Stimulated activated naive CD8-positive, alpha-beta T cell treated with anti-CD3 and anti-CD28 coated beads, Interleukin-15, Interleukin-2, amounts not matched to agents 100 U/mL and 50 U/mL, for 24 hours (primary cell): ENCODE data around the gene ZNF773.
"Not testable (repeated sequence)": the region's sequence is repeated elsewhere in the genome, so short reads cannot be mapped to it uniquely, and the experiment has no call there.

Source experiments
- ATAC-seq: fragments of 150-1000 bp; cut with Tn5 transposase; one replicate; pipeline ENCODE4 v1.10.0; 2021
- DNase-seq: peaks from one replicate; pipeline ENCODE4 v3.0.0; 2021

ZNF773 gene

DNA sequence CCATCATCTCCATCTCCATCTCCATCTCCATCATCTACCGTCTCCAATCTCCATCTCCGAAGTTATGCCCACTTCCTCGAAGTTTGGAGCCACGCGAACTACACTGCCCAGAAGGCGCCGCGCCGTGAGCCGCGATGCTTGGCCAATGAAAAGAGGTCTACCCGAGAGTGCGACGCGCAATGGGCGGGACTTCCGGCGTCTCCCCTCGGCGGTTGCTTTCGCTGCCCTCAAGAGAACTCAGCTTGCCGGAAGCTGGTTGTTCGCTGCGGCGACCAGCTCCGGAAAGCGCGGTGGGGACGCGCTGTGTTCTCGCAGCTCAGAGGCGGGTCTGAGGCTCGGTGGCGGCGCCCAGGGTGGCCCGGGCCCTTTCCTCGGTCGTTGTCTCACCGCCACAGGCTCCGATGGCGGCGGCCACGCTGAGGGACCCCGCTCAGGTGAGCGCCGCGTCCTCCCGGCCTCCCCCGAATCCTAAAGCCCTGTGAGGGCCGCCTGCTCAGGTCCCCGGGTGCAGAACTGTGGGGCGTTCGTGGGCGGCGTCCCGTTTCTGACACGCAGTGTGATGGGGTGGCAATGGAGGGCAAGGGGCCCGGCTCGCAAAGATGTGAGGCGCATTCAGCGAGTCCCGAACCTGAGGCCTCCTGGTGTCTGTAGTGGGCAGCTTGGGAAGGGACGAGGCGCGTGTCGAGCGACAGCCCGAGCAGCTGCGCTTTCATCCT is at the start of gene ZNF773:
Gene ZNF773, plus strand, starts transcription at position 259 of the 716 bp plus-strand sequence. Its CDS starts 143 bp downstream, at position 402.
- ATAC-seq (peak; percentile 100), DNase-seq (peak; percentile 96)

DNA sequence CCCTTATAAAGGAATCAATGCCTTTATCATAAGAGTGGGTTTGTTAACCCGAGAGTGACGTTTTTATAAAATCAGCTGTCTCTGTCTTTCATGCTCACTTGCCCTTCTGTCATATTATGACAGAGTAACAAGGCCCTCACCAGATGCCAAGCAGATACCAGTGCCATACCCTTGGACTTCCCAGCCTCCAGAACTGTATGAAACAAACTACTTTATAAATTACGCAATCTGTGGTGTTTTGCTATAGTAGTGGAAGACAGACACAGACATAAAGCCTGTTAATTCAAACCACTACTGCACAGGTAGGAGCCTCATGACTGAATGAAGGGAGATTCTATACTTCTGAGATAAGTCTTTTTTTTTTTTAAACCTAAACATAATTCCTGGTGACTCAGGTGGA is 47.4 kb upstream of the ZNF773 start:
- DNase-seq (no peak), ATAC-seq (no peak)

DNA sequence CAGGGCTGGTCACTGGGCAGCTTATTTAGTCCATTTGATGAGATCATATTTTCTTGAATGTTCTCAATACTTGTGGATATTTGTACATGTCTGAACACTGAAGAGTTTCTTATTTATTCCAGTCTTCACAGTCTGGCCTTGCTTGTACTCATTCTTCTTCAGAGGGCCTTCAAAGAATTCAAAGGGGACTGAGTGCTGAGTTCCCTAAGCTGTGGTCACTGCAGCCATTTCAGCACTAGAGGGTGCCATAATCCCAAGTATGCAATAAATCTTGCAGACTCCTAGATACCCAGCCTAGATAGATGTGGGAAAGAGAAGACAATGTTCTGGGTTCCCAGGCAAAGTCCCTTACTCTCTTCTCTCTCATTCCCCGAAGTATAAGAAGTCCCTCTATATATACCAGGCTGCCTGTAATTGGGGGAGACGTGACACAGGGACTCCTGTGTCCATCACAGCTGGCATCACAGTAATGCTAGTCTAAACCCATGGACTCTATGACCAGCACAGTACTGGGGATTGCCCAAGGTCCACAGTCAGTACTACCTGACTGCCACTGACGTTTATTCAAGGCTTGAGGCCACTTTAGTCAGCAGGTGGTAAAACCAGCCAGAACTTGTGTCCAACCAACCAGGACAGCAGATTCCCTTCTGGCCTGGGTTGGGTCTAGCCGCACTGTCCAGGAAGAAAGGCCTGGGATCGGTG is 33.9 kb upstream of the ZNF773 start:
- ATAC-seq = no peak
- DNase-seq = no peak

DNA sequence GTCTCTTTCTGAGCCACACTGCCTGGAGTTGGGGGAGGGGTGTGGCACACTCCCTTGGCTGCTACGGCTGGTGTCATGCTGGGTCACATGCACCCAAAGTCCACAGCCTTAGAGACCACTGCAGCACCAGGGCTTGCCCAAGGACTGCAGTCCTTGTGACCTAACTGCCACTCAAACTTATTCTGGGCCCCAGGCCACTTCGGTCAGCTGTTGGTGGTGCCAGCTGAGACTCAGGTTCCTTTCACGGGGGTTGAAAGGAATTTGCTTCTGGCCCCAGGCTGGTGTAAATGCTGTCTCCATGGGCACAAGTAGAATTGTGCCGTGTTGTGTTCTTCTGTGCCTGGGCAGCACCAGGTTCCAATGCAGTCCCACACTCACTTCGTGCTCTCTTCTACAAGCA is 33.2 kb upstream of the ZNF773 start:
- DNase-seq (no peak), ATAC-seq (no peak)

DNA sequence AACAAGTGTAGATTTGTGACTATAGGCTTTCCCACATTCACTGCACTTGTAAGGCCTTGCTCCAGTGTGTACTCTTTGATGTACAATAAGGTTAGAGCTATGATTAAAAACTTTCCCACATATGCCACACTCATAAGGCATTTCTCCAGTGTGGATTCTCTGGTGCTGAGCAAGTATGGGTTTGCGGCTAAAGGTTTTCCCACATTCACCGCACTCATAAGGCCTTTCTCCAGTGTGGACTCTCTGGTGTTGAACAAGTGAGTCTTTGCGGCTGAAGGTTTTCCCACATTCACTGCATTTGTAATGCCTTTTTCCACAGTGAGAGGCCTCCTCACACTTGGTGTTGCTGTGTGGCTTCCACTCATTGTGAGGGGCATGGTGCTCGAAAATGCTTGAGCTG is 26.1 kb upstream of the ZNF773 start:
- ATAC-seq (no peak), DNase-seq (no peak)

DNA sequence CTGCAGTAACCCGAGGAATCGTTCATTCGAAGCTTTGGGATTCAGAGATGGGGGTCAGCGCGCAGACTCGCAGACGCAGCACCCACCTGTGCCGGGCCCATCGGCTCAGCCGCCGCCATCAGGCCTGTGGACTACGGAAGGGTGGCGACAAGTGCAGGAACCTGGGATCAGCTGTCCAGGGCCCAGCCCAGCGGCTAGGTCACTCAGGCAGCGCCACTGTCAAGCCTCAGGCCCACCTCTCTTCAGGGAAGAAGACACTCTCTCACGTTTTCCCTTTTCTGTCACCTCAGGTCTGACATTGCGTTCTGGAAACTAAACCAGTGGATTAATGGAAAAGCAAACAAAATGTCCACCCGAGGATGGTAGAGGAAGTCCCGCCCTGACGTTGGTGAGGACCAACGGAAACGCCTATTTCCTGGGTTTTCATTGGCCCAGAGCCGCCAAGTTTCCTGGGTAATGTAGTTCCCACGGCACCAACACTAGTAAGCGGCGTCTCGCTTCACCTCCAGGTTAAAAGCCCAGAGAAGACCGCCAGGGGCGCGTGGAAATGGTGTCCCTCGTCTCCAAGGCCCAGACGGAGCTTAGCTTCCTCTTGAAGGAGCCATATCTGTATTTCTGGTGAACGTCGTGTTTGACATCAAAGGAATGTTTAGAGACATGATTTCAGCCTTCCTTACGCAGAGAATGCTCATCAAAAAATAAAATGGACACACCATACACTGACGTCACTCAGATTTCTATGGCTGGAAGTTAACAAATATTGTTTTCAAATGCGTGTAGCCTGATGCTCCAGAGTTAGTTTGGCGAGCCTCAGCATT is 22.3 kb upstream of the ZNF773 start, which contains the start of gene ZNF772:
Gene ZNF772, minus strand, starts transcription at position 376 of the 818 bp plus-strand sequence. Its CDS starts 257 bp downstream, at position 119.
- ATAC-seq (peak; percentile 99), DNase-seq (peak; percentile 89)

DNA sequence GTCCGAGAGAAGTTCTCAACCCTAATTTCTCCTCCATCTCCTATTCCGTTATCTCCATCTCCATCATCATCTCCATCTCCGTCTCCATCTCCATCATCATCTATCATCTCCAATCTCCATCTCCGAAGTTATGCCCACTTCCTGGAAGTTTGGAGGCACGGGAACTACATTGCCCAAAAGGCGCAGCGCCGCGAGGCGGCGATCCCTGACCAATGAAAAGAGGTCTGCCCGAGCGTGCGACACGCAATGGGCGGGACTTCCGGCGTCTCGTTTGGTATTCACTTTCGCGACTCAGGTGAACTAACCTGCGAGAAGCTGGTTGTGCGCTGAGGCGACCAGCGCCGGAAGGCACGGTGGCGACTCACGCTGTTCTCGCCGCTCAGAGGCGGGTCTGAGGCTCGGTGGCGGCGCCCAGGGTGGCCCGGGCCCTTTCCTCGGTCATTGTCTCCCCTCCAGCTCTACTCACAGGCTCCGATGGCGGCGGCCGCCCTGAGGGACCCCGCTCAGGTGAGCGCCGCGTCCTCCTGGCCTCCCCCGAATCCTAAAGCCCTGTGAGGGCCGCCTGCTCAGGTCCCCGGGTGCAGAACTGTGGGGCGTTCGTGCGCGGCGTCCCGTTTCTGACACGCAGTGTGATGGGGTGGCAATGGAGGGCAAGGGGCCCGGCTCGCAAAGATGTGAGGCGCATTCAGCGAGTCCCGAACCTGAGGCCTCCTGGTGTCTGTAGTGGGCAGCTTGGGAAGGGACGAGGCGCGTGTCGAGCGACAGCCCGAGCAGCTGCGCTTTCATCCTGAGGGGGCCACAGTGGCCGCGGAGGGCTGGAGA is 12.1 kb upstream of the ZNF773 start, which contains the start of gene ZNF419:
Gene ZNF419, plus strand, starts transcription at position 274 of the 822 bp plus-strand sequence. Its CDS starts 201 bp downstream, at position 475.
- peak; percentile 94 for DNase-seq

DNA sequence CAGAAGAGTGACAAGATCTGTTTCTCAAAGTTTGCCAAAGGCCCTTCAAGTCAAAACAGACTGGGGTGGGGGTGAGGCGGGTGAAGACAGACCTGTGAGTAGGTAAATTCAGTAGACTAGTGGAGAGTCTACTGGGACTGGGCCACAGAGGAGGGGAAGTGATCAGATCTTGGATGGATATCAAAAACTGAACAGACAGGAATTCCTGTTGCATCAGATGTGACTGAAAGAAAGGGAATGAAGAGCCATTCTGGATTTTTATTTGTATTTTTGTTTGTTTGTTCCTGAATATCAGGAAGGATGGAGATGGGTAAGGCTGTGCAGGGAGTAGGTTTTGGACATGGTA is 11.5 kb upstream of the ZNF773 start:
- not testable (repeated sequence) for DNase-seq, ATAC-seq

More for the DNA sequence above, 12.1 kb upstream of the ZNF773 start, which contains the start of gene ZNF419:
- ATAC-seq = peak; percentile 98

DNA sequence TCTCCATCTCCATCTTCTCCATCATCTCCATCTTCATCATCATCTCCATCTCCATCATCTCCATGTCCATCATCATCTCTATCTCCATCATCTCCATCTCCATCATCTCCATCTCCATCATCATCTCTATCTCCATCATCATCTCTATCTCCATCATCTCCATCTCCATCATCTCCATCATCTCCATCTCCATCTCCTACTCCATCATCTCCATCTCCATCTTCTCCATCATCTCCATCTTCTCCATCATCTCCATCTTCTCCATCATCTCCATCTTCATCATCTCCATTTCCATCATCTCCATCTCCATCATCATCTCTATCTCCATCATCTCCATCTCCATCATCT is 432 bp upstream of the ZNF773 start:
- not testable (repeated sequence) for ATAC-seq, DNase-seq

DNA sequence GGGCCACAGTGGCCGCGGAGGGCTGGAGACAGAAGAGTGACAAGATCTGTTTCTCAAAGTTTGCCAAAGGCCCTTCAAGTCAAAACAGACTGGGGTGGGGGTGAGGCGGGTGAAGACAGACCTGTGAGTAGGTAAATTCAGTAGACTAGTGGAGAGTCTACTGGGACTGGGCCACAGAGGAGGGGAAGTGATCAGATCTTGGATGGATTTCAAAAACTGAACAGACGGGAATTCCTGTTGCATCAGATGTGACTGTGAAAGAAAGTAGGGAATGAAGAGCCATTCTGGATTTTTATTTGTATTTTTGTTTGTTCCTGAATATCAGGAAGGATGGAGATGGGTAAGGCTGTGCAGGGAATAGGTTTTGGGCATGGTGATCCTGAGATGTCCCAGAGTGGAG is 662 bp downstream of the ZNF773 start:
- not testable (repeated sequence) for ATAC-seq, DNase-seq

DNA sequence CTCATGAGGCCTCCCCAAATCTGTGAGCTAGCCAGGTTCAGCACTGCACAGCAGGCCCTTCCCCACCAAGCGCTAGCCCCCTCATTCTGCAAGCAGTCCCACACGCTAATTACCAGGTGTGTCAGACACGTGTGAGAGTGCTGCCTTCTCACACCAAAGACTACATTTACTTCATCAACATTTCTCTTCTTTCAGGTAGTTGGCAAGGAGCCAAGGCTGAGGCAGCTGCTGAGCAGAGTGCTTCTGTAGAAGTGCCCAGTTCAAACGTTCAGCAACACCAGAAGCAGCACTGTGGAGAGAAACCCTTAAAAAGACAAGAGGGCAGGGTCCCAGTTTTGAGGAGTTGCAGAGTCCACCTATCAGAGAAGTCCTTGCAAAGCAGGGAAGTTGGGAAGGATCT is 6.4 kb downstream of the ZNF773 start:
- no peak for ATAC-seq
- no peak for DNase-seq

DNA sequence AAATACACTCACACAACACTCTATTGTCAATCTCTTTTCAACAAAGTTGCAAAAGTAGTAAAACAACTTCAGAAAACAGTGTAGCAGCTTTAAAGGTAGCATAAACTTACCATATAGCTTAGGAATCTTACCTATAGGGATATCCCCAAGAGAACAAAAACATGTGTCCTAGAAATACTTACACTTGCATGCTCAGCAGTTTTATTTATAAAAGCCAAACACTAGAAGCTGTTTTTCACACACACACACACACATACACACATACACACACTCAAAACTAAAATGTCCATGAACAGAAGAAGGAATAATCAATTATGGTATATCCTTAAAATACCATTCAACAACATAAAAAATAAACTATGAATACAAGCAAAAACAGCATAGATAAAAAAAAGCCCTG is 11.7 kb downstream of the ZNF773 start:
- ATAC-seq = no peak
- DNase-seq = no peak

DNA sequence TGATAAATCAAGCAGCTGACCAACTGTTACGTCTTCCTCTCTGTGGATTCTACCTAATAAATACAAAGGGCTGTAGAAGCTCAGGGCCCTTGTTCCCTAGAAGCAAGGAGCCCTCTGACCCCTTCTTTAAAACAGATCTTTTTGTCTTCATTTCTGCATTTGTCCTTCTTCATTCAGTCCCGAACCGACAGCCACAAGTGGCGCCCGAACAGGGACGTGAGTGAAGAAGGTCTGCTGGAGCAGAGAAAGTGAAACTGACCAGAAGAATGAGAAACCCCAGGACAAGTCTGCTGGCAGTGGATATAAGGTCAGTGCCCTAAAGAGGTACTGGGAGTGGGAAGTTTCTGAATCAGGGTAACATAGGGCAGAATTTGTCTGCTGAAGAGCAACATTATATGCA is 13.1 kb downstream of the ZNF773 start:
- ATAC-seq (no peak), DNase-seq (peak; percentile 19)

DNA sequence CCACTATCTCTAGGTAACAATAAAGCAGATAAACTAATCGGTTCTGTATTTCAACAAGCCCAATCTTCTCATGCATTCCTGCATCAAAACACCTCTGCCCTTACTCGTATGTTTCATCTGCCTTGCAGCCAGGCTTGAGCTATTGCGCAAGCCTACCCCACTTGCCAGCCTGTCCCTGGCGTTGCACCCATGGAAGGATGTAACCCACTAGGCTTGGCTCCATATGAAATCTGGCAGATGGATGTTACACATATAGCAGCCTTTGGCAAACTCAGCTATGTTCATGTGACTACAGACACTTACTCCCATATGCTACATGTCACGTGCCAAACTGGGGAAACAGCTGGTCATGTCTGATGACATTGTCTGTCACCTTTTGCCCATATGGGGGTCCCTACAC is 15.5 kb downstream of the ZNF773 start:
- DNase-seq = no peak
- ATAC-seq = no peak

DNA sequence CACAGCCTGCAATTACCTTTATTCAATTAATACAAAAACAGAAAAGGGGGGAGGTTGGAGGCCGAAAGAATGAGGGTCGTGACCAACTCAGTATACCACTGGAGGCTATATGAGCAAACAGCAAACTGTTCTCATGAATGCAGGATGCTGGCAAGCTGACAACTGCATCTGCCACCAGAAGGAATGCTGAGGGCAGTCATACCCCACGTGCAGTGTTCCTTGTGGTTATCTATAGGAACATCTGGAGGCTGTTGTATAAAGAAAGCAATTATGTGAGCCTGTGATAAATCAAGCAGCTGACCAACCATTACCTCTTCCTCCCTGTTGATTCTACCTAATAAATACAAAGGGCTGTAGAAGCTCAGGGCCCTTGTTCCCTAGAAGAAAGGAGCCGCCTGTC is 18.3 kb downstream of the ZNF773 start:
- ATAC-seq, DNase-seq: not testable (repeated sequence)

DNA sequence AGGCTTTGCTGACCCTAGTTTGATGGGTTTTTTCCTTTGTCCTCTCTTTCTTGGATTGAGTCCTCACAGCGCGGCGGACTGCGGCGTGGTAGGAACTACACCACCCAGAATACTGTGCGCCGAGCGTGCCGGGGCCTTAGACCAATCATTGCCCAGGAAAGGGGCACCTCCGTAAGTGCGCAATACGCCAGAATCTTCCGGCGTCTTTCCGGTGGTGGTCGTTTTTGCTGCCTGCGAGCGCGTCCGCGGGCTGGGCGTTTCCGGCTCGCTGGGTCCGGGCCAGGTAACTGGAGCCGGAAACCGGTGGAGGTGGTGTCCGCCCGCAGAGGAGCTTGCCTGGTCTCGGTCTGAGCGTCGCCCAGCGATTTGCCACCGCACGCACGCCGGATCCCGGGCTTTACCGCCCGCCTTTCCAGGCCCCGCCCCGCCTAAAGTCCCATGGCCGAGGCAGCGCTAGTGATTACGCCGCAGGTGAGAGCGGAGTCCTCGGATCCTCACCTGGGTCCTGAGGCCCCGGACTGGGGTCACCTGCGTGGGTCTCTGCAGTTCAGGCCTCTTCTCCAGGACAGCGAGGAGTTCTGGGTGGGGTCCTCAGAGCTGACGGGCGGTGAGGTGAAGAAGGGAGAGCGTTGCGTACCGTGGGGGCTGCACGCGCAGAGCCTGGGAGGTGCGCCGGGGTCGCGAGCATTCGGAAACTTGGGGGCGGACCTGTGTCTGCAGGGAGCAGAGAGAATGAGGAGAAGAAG is 27.6 kb downstream of the ZNF773 start, which contains the start of gene ZNF549:
Gene ZNF549, plus strand, starts transcription at position 221 of the 746 bp plus-strand sequence. Its CDS starts 218 bp downstream, at position 439.
- peak; percentile 87 for DNase-seq
- peak; percentile 100 for ATAC-seq

DNA sequence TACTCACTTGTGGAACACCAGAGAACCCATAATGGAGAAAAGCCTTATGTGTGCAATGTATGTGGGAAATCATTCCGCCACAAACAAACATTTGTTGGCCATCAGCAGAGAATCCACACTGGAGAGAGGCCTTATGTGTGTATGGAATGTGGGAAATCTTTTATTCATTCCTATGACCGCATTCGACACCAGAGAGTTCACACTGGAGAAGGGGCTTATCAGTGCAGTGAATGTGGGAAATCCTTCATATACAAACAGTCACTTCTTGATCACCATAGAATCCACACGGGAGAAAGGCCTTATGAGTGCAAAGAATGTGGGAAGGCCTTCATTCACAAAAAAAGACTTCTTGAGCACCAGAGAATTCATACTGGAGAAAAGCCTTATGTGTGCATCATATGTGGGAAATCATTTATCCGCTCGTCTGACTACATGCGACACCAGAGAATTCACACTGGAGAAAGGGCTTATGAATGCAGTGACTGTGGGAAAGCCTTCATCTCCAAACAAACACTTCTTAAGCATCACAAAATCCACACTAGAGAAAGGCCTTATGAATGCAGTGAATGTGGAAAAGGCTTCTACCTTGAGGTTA is 38.3 kb downstream of the ZNF773 start:
- ATAC-seq (no peak), DNase-seq (no peak)

DNA sequence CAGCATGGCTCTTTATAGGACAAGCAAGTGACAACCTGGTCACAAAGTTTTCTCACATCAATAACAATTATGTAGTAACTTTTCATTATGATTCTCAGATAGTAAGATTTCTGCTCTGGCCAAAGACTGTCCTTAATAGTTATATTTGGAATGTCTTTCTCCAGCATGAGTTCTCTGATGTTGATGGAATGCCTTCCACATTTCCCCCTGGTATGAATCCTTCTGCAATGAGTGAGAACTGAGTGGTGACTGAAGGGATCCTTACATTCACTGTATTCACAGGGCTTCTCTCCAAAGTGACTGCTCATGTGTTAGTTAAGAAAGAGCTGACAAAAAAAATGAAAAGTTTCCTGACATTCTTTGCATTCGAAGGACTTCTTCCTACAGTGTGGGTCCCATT is 46.8 kb downstream of the ZNF773 start:
- ATAC-seq (no peak), DNase-seq (no peak)

DNA sequence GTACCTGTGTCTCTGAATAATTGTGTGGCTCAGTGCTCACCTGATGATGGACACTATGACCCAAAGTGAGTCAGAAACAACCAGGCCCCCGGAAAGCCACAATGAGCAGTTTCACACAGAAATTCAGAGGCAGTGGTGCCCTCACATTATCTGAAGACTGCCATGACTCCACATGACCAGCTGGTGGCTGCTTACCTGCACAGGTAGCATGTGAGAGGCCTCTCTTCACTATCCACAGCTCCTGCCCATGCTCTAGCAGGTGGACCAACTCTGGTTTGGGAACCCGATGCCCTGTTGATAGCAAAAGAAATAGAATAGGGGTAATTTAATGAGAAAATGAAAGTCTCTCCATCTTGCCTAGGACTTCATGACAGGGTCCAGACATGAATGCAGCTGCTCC is 52.7 kb downstream of the ZNF773 start:
- DNase-seq = no peak
- no peak for ATAC-seq

DNA sequence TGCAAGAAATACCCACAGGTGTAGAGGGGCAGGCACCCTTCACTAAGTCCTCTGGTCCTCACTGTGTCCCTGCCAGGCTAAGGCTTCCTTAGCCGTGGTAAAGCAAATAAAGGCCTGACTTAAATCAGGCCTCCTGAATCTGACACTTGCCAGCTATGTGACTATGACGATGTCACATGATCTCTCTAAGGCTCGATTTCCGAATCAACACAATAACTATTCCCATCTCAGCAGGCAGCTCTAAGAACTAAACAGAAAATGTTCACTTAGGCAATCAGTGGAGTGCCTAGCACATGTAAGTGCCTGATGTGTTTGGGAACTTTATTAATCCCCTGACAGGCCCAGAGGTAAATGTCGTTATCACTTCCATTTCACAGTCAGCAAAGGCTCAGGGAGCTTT is 57.9 kb downstream of the ZNF773 start:
- no peak for DNase-seq
- no peak for ATAC-seq
